Hematopoietic multipotent progenitor cell (in vitro differentiated cells): ENCODE measurements around the gene HNF1B. TPM values are rescaled to one million over a fixed set of nuclear protein-coding genes. Genes with fewer than 3 reads are reported as not detected.

Experiments
- DNase-seq, 3 donors: peaks; one replicate each; pipeline ENCODE4 v3.0.0-alpha.2; 2011 to 2015; ENCODE audit warnings: low read depth in 2 of 3, low spot score in 2 of 3
- total RNA-seq: library from RNA; depleted of rRNA; stranded (reverse); fragments of >200 nt; gene quantifications from one replicate; pipeline ENCODE4 v1.2.3, GENCODE V29; 2012

Gene HNF1B
- total RNA-seq, 1 donor = under 0.01 TPM

DNA sequence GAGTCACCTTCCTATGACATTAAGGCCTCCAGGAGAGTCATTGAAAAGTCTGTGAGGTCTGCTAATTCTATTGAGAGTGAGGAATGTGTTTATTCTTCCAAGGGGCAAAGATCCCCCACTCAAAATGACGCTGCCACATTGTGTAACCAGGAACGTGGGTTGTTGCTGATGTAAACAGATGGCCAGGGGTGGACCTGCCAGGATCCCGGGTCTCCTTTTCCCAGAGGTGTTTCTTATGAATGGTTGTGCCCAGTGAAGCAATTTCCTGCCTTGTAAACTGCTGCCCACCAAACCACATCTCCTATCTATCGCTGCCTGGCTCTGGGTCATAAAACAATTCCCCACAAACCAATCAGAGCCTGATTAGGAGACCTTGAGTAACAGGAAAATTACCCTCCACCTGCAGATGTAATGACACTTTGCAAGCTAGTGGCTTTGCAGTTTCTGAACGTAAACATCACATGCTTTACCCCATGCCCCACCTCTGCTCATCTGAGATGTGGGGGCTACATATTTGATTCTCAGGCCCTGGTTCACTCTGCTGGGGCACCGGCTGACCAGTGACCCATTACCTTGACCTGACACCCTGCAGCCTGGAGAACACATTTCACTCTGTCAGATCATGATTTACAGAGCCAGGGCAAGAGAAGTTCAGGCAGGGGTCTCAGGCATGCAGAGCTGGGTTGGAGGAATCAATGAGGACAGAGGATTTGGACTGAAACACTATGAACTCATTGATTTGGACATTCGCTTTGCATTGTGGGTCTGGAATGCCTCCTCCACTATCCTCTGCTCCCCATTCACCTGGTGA is 68.5 kb downstream of the HNF1B start:
- DNase-seq = peak in 2 of 3 donors; percentile 52 to 78

DNA sequence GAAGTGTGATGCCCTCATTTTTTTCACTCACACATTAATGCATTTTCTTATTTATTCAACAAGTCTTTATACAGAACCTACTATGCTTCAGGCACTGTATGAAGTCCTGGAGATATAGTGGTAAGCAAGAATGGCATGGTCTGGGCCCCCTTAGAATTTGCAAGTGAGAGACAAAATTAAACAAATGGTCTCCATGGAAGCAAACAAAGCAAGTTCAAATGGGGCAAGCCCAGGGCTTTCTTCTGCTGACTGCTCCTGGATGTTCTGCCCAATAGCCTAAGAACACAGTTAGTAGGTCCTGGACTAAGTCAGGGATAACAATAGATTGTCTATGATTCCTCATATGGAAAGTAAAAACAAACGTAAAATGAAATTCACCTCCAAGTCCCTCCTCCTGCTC is 70.3 kb downstream of the HNF1B start:
- DNase-seq = peak in 1 of 3 donors; percentile 12

DNA sequence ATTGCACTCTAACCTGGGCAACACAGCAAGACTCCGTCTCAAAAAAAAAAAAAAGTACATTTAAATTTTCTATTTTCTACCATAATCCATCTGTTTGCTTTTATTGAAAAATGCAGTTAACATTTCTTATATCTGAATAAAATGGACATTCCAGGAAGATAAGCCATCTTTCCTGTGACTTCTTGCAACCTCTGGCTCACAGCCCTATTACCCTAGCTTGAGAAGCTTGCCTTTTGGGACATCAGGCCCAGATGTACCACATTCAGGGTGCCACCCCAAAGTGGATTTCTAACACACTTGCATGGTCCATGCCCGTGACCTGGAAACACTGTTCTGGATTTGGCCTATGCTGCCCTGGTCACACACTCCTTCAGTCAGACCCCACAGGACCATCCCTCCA is 71.5 kb downstream of the HNF1B start:
- no peak for DNase-seq

DNA sequence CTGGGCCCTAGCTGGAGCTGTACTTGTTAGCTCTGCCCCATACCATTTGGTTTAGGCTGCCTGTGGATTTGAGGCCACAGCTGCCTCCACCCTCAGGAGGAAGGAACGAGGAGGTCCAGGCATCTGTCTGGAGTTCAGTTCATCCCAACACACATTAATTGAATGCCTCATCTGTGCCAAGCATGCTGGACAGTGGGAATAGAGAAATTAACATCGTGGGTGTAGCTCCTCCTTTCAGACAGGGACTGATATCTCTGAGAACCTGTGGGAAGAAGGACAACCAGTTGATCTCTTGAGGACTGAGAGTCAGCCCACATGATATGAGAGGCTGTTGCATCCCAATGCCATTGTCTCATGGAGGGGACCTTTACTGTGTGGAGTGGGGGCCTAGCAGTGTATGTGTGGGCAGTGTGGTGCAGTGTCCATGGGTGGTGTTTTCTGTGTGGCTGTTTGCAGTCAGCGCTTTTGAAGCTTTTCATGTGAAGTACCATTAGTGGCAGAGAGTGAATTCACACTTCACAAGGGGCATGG is 72.2 kb downstream of the HNF1B start:
- no peak for DNase-seq

DNA sequence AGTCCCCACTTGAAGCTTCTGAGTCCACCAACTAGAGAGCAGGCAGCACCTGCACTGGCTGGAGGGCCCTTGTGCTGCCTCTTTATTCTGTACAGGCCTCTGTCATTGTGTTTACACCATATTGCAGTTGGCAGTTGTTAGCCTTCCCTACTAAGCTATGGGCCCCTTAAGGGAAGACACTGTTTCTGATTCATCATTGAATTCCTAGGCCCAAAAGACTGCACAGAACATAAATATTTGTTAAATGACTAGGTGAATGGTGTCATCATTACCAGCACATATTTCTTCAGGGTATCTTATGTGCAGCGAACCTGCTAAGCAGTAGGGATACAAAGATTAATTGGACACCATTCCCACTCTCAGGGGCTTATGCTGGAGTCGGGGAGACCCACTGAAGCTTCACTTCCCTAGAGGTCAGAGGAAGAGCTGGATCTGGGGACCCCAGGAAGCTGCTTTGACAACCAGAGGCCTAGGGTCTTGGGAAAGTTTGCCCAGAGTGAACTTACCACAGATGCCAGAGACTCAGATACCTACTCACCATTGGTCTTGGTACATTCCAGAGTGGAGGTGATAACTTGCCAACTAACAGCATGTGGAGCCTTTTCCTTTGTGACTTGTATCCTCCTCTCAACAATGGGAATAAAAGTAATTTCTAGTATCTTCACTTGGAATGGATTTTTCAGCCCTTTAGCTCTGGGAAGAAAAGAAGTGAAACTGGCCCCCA is 72.9 kb downstream of the HNF1B start:
- no peak for DNase-seq

DNA sequence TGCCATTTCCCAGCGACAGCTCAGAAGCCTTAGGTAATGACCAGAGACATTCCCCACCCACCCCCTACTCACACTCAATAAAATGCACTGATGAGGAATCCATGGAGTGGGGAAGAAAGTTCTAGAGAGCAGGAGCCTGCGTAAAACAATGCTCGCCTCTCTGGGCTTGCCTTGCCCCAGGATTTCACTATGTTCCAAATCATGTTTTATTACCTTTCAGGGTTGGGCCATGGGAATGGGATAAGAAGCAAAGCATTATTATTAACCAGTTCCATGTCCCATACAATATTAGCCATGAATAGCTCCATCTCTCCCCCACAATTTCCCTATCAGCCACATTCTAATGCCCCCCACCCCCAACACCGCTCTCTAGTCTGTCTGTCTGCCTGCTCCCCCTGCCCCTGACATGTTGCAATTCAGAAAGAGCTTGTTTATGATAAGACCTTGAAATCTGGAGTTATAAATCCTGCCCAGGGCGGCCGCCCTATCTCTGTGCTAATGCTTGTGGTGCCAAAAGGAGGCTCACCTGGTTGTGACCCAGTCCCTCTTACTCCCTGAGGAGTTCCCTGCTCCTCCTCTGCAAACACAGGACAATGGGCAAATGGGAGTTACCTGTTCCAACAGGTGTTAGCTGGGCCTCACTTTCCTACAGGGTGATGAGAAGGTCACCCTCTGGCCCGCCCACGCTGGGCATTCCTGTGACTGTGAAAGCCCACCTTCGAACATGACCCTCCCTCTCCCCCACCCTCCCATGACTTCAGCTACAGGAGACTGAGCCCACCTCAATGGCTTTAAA is 73.6 kb downstream of the HNF1B start:
- DNase-seq = no peak

DNA sequence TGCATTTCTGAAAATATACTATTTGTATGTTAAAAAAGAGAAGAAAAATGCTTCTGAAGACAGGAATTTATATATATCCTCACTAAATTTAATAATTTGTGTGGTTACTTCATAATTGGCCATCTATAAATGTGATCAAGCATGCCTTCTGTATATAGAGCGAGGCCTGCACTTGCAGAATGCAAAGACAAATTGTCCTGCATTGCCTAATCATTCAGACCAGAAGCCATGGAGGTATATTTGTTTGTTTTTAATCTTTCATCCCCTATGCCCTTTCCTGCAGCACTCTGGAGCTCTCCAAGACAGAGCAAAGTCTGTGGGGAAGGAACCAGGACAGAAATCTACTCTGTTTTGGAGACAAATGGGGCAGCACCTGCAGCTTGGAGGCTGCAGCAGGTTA is 77.8 kb downstream of the HNF1B start:
- no peak for DNase-seq

DNA sequence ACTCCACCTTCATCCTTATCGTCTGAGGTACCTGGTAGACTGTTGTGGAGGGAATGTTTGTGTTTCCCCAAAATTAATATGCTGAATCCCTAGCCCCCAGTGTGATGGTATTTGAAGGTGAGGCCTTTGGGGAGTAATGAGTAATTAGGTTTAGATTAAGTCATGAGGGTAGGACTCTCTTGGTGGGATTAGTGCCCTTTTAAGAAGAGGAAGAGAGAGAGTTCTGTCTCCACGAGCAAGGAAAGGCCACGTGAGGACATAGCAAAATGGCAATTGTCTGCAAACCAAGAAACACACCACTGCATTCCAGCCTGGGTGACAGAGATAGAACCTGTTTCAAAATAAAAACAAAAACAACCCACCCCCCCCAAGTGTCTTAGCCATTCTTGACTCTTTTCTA is 80.6 kb downstream of the HNF1B start:
- DNase-seq = no peak

DNA sequence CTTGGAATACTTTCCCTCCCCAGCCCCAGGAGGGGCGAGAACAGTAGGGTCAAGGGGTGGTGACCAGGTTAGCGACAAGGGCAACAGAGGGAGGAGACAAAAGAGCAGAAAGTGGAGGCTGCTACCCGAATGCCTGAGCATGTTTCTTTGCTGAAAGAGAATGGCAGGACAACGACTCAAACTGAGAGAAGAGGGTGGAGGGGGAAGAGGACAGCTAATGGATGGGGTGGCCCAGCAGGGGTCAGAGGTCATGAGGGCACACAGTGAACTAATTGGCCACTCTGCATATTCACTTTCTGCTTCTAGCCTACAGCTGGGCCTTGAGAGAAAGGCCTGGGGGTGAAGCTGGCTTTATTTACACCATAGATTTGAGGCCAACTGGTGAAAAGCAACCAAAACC is 82.5 kb downstream of the HNF1B start:
- DNase-seq = no peak

DNA sequence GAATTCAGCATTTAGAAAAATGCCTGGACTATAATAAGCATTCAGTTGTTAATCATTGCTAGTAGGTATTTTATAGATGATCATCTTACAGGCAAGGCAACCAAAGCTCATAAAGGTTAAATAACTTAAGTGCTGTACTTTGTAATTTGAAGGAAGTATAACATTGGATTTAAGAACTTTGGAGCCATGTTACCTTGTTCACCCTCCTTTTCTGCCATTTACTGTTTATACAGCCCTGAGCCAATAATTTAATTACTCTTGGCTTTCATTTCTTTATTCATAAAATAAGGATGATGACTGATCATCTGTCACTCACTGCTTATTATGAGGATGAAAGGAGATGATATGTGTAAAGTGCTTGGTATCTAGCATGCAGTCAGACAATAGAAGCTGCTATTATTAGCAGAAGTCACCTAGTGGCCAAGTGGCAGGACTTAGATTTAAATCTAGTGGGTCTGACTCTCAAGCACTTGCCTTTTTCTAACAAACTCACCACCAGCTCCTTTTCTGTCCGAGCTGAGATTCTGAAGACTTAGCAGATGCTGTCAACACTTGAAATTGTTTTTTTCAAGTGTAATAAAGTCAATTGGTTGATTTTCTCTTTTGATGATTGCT is 83.4 kb downstream of the HNF1B start:
- no peak for DNase-seq

DNA sequence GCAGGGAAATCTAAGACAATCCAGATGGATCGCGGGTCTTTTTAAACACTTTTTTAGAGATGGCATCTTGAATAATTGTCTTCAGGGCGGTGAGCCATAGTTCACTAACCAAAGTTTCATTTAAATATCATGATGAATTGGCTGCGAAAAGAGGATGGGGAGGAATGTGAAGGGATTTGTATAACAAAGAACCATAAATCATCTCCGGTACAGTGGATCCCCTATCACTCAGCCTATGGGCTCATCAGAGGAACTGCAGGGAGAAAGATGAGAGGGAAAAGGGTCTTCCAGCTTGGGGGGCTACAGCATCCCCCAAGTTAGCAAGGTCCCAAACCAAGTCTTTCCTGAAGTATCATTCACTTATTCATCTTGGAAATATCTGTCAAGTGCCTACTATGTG is 84.9 kb downstream of the HNF1B start:
- no peak for DNase-seq

DNA sequence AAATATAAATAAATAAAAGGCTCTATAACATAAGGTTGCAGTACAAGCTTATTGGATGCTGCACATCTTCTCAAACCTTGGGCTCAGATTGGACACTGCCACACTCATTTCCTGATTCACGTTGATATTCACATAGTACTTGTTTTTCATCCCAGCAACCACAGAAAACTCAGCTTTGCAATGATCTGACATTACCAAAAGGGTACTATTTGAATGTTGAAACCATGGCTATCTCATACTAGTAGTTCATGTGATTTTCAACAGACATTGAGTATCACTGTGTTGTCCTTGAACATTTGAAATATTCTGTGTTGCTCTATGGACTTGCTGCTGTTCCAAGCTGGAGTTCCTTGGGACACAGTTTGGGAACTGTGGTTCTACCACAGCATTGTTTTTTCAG is 87.7 kb downstream of the HNF1B start:
- no peak for DNase-seq

DNA sequence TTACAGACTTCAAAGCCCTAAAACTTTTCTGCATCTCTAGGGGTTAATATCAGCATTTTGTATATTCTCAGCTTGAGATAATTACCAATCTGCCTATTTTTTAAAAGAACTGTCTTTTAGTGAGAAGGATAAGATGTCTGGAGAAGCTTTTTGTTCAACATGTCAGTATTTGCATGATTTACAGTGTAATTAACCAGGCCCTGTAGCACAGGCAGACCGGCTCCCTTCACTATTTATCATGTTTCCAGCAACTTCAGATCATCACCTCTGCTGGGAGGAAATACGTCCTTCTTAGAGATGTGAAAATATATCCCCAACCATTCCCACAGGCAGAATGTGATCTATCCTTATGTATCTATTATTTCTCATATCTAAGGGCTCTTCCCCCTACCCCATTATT is 93.0 kb downstream of the HNF1B start:
- DNase-seq = no peak

DNA sequence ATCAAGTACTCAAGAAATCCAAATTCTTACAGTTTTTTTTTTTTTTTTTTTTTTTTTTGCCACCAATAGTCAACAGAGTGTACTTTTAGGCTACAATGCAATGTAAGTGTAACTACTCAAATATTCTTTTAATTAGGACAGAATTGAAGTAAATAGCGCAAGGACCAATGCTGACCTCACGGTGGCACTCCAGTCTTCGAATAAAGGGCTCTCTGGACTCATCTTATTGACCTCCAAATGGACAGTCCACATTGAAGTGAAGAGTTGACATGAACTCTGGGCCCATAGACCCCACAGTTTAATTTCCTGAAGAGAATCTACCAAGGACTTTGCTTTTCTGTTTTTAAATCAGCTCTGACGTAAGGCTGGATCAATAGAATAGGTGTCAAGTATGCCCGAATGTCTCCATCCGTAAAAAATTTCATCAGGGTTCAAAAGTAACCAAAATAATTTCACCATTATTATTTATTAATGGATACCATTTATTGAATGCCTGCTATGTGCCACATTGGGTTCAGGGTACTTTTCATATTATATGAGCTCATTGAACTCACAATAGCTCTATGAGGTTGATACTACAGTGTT is 94.3 kb downstream of the HNF1B start:
- DNase-seq = peak in 2 of 3 donors; percentile 14 to 26

DNA sequence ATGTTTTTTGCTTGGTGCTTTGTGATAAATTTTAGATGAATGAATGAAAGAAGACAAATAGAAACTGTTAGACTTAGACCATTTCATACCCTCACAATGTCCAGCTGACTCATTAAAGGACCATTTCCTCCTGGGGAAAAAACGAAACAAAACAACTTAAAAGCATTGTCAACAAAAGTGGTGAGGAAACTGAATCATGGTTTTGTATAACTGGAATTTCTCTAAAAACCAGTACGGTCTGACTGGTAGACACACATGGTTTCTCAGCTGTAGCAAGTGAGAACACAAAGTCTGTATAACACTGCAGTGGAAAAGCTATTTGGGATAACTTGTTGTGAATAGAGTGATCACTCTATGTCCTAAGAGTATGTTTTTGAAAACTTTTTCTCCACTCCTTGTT is 96.3 kb downstream of the HNF1B start:
- DNase-seq = no peak

DNA sequence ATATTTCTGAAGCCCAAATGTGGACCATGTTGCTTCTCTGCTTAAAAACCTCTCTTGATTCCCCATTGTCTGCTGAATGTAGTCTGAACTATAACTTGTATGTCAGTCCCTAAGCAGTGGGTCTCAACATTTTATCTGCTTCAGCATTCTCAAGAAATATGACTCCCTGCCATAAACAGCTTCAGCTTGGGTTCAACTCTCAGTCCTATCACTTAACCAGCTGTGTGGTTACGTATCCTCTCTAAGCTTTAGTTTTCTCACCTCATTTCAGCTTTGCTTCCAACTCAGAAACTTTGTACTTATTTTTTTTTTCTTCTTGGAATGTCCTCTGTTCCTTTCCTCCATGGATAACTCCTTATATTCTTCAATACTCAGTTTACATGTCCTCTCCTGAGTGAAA is 97.0 kb downstream of the HNF1B start:
- DNase-seq = no peak

DNA sequence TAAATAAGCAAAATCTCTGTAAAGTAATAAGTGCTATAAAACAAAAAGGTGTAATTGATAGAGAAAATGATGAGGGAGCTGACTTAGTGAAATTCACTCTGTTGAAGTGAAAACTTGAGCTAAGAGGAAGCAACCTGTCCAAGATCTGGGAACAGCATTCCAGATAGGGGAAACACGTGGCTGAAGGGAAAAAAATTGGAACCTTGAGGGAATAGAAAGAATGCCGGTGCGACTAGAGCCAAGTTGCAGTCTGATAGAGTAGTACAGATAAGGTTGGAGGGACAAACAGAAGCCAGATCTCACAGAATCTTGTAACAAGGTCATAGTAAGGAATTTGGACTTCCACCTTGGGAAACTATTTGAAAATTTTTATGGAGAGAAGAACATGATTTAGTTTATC is 101.0 kb downstream of the HNF1B start:
- no peak for DNase-seq

DNA sequence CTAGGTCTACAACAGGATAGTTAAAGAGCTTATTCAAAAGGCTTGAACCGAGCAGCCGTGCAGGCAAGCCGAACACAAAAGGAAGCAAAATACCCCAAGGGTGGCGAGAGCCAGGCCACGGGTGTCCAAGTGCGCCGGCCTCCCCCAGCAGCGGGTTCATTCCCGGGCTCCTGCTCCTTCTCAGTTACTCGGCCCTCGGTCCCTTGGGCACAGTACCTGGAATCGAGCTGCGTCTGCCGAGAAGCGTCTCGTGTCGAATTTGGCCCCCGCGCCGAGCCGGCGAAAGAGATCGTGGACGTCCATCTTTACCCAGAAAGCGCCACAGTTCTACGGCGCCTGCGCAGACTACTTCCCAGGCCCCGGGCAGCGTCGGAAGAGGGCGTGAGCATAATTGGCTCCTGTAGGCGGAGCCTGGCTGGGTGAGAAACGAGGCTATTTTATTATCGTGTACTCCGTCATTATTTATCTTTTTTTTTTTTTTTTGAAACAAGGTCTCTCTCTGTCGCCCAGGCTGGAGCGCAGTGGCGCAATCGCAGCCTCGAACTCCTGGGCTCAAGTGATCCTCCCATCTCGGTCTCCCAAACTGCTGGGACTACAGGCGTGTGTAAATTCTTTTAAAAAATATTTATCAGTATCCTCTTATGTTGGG is 101.6 kb downstream of the HNF1B start, which contains the start of gene DDX52:
DDX52 (minus strand) TSS at position 329 of the 649 bp plus-strand sequence; CDS start at position 303, 26 bp downstream.
- DNase-seq = peak; percentile 74 to 96 (median 93)

DNA sequence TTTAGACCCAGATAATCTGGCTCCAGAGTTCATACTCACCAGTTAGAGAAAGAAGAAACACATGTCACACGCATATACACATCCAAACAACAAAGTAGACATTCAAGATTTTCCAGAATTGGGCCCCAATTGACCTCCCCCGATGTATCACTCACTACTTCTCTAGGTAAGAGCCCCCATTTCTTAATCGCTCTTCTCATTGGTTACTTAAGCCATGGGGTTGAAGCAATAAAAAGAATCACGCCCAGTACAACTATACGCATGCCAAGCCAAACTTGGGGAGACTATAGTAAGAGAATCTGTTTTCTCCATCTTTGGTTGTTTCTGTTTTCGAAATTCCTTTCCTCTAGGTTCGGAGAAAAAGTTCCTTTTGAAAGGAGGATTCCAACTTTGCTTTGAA is 102.2 kb downstream of the HNF1B start:
- DNase-seq = peak in 2 of 3 donors; percentile 3 to 21

DNA sequence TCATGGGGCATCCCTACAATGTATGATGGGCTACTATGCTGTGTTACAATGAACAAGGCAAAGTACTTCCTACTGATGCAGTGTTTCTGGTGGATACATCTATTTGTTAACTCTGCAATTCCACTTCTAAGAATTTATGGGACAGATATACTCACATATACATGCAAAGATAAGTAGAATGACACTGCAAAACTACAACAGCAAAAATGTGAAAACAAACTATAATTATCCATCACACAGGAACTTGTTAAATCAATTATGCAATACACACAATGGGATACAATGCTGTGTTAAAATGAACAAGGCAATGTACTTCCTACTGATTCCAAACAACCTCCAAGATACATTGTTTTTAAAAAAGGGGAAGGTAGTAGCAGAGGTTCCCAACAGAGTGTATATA is 104.8 kb downstream of the HNF1B start:
- no peak for DNase-seq
